Measurements from ENCODE around the gene SLC2A6. TPM values are rescaled to one million over a fixed set of nuclear protein-coding genes. Genes with fewer than 3 reads are reported as not detected.
A peak's percentile ranks its signal among the peaks of the same experiment; 100 is the strongest.

SLC2A6 gene
- 10 to 100 TPM in 1 of 4 donors, 1 to 10 TPM in 2, under 1 TPM in 1; 0.96 to 20.1 (median 3.4) TPM for total RNA-seq

- Histone ChIP-seq H3K27me3 (peaks cover 21% of the 10 kb centered on the region), H3K9me3 (no peaks in the 10 kb centered on the region), H3K27ac (peak within 1 kb of the TSS; percentile 53 to 74 (median 57)), H3K4me1 (peaks cover 7 to 20% (median 16%) of the 10 kb centered on the region in 4 donors), H3K4me3 (peak within 1 kb of the TSS; percentile 23 to 52 (median 40)), H3K36me3 (no peaks in the 10 kb centered on the region)
- in situ Hi-C loops (cut with MboI; ENCODE audit: low pct_ligation_motif_present in 1 of 4, low pct_unique_long_range_greater_than_20kb in 1 of 4, low sequenced_read_pairs in 3 of 4): loop anchor here in 1 of 4 donors (25.0 kb wide), 1 partner anchor 292 kb away; no protein-coding TSS in a partner anchor
- WGBS, 2 donors (ENCODE audit: low coverage in 1 of 2): 1% methylated on average over 43 of the region's 84 CpGs; no CpG with 5 or more reads in 1 of the 2 donors
- intact Hi-C loops (cut with DNase I; ENCODE audit: low total_unique reads): no loop called here
- no peak for TF ChIP-seq CTCF (IDR thresholded peaks at IDR 0.05)
- peak in 1 of 3 donors; percentile 34 for TF ChIP-seq POLR2AphosphoS5 (IDR thresholded peaks at IDR 0.05)
- peak; percentile 10 for TF ChIP-seq POLR2A (IDR thresholded peaks at IDR 0.05)
- no peak for TF ChIP-seq EP300 (IDR thresholded peaks at IDR 0.05; ENCODE audit: low read depth)
- peak; percentile 86 for DNase-seq
These were observed at the start of gene SLC2A6 for GRCh38 chr9:133478851-133479711. SLC2A6 (minus strand) TSS chr9:133479099; CDS start chr9:133479059, 40 bp downstream.

- intact Hi-C loops (cut with DNase I; ENCODE audit: low total_unique reads) (loop anchor here (1.0 kb wide), 1 partner anchor 45 kb away; no protein-coding TSS in a partner anchor), in situ Hi-C loops (cut with MboI; ENCODE audit: low pct_ligation_motif_present in 1 of 4, low pct_unique_long_range_greater_than_20kb in 1 of 4, low sequenced_read_pairs in 3 of 4) (loop anchor here in 1 of 4 donors (25.0 kb wide), 1 partner anchor 184 kb away; no protein-coding TSS in a partner anchor)
- peak overlapping the region in 2 of 4 donors; percentile 40 to 51 for H3K27ac ChIP-seq
These were observed 49.3 kb upstream of the SLC2A6 start for GRCh38 chr9:133528001-133528875.

GRCh38 chr9:133527444-133527920, 48.6 kb upstream of the SLC2A6 start:
- peak overlapping the region in 3 of 4 donors; percentile 36 to 51 (median 40) for H3K27ac ChIP-seq
- H3K4me1 ChIP-seq: peaks cover 0 to 25% (median 14%) of the 10 kb centered on the region in 4 donors
- peaks cover 7% of the 10 kb centered on the region for H3K27me3 ChIP-seq
- H3K4me3 ChIP-seq: no peak overlapping the region
- no peak for DNase-seq
- no peak for TF ChIP-seq EP300 (IDR thresholded peaks at IDR 0.05; ENCODE audit: low read depth)
- TF ChIP-seq POLR2A (IDR thresholded peaks at IDR 0.05): no peak
- no peak for TF ChIP-seq POLR2AphosphoS5 (IDR thresholded peaks at IDR 0.05)
- H3K36me3 ChIP-seq: no peaks in the 10 kb centered on the region
- in situ Hi-C loops (cut with MboI; ENCODE audit: low pct_ligation_motif_present in 1 of 4, low pct_unique_long_range_greater_than_20kb in 1 of 4, low sequenced_read_pairs in 3 of 4) (loop anchor here in 1 of 4 donors (25.0 kb wide), 1 partner anchor 185 kb away; no protein-coding TSS in a partner anchor), intact Hi-C loops (cut with DNase I; ENCODE audit: low total_unique reads) (no loop called here)
- WGBS, 2 donors (ENCODE audit: low coverage in 1 of 2): 4 to 43% methylated on average over 4 to 17 of the region's 18 CpGs
- H3K9me3 ChIP-seq: no peaks in the 10 kb centered on the region

More at GRCh38 chr9:133528001-133528875, 49.3 kb upstream of the SLC2A6 start:
- Histone ChIP-seq H3K4me3 (no peak overlapping the region), H3K9me3 (no peaks in the 10 kb centered on the region), H3K36me3 (no peaks in the 10 kb centered on the region), H3K4me1 (peaks cover 0 to 23% (median 14%) of the 10 kb centered on the region in 4 donors), H3K27me3 (peaks cover 9% of the 10 kb centered on the region)
- 81% methylated on average over 22 of the region's 22 CpGs; no CpG with 5 or more reads in 1 of the 2 donors for WGBS, 2 donors (ENCODE audit: low coverage in 1 of 2)
- DNase-seq: no peak
- TF ChIP-seq POLR2A (IDR thresholded peaks at IDR 0.05) (no peak), POLR2AphosphoS5 (IDR thresholded peaks at IDR 0.05) (no peak), CTCF (IDR thresholded peaks at IDR 0.05) (no peak), EP300 (IDR thresholded peaks at IDR 0.05; ENCODE audit: low read depth) (no peak)

GRCh38 chr9:133526721-133527321, 47.9 kb upstream of the SLC2A6 start:
- Histone ChIP-seq H3K4me1 (peaks cover 0 to 28% (median 14%) of the 10 kb centered on the region in 4 donors), H3K27ac (peak overlapping the region in 3 of 4 donors; percentile 36 to 51 (median 40)), H3K36me3 (no peaks in the 10 kb centered on the region), H3K27me3 (peaks cover 7% of the 10 kb centered on the region), H3K9me3 (no peaks in the 10 kb centered on the region), H3K4me3 (no peak overlapping the region)
- intact Hi-C loops (cut with DNase I; ENCODE audit: low total_unique reads) (no loop called here), in situ Hi-C loops (cut with MboI; ENCODE audit: low pct_ligation_motif_present in 1 of 4, low pct_unique_long_range_greater_than_20kb in 1 of 4, low sequenced_read_pairs in 3 of 4) (loop anchor here in 1 of 4 donors (25.0 kb wide), 1 partner anchor 185 kb away; no protein-coding TSS in a partner anchor)
- WGBS, 2 donors (ENCODE audit: low coverage in 1 of 2): 45% methylated on average over 19 of the region's 21 CpGs; no CpG with 5 or more reads in 1 of the 2 donors
- TF ChIP-seq EP300 (IDR thresholded peaks at IDR 0.05; ENCODE audit: low read depth) (no peak), POLR2AphosphoS5 (IDR thresholded peaks at IDR 0.05) (no peak), POLR2A (IDR thresholded peaks at IDR 0.05) (no peak), CTCF (IDR thresholded peaks at IDR 0.05) (no peak)
- no peak for DNase-seq
